Effector memory CD8-positive, alpha-beta T cell (primary cell): Measurements from ENCODE around the gene ATG9A.

Experiments used
- ATAC-seq: fragments of 150-1000 bp; cut with Tn5 transposase; replicated peaks from 2 replicates; pipeline ENCODE4 v1.10.0; 2021; ENCODE audit warnings: mild to moderate bottlenecking, moderate library complexity
- DNase-seq, 3 experiments: peaks; one replicate each; pipeline ENCODE4 v3.0.0; 2021
- H3K27ac Mint-ChIP-seq, 2 donors: one replicate each; pipeline ENCODE4 v1.8.0; 2022; ENCODE audit warnings: mild to moderate bottlenecking in 2 of 2, mixed read lengths in 2 of 2, moderate library complexity in 2 of 2
- H3K27me3 Mint-ChIP-seq, 2 donors: one replicate each; pipeline ENCODE4 v1.8.0; 2022; ENCODE audit warnings: mixed read lengths in 2 of 2
- H3K36me3 Mint-ChIP-seq: one replicate; pipeline ENCODE4 v1.8.0; 2022; ENCODE audit warnings: mild to moderate bottlenecking, moderate library complexity, mixed read lengths; ENCODE audit not compliant: insufficient read depth
- H3K4me1 Mint-ChIP-seq, 2 donors: one replicate each; pipeline ENCODE4 v1.8.0; 2022; ENCODE audit warnings: low read depth in 2 of 2, mixed read lengths in 2 of 2
- H3K4me3 Mint-ChIP-seq, 2 donors: one replicate each; pipeline ENCODE4 v1.8.0; 2022; ENCODE audit warnings: mild to moderate bottlenecking in 2 of 2, mixed read lengths in 2 of 2, moderate library complexity in 2 of 2
- H3K9me3 Mint-ChIP-seq, 2 donors: one replicate each; pipeline ENCODE4 v1.8.0; 2022; ENCODE audit warnings: mixed read lengths in 2 of 2

The ATG9A gene

DNA sequence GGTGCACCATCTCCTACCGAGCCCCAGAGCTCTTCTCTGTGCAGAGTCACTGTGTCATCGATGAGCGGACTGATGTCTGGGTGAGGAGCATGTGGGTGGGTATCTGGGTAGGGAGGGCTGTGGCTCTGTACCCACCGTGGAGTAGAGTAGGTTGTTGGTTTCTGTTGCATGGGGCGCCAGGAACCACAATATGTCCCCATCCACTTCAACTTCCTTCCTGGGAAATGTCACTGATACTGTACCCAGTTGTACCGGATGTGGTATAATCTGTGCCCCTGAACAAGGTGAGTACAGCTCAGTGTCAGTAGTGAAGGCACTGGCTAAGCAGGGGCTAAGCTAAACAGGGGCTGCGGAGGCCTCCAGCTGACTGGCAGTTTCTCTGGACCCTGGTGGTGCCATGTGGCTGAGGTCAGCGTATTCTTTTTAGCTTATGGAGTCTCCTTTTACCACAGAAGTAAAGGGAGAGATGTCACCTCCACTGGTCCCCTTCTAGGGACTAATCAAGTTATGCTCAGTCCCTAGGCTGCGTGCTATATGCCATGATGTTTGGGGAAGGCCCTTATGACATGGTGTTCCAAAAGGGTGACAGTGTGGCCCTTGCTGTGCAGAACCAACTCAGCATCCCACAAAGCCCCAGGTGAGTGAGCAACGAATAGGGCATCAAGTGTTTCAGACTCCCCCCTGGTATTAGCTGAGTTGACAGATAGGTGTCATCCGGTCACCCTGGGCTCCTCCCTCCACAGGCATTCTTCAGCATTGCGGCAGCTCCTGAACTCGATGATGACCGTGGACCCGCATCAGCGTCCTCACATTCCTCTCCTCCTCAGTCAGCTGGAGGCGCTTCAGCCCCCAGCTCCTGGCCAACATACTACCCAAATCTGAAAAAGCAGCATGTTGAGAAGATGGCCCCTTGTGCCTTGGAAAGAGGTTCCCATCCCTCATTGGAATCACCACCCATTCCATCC, 18.5 kb upstream of the ATG9A start:
- Mint-ChIP-seq H3K27me3 (no peaks in the 10 kb centered on the region), H3K27ac (peak overlapping the region; percentile 87 to 91), H3K9me3 (no peaks in the 10 kb centered on the region), H3K4me1 (peaks cover 71 to 81% of the 10 kb centered on the region in 2 donors), H3K36me3 (peaks cover 70% of the 10 kb centered on the region), H3K4me3 (peak overlapping the region; percentile 73 to 82)
- ATAC-seq: peak; percentile 75
- peak; percentile 60 to 65 (median 65) for DNase-seq

DNA sequence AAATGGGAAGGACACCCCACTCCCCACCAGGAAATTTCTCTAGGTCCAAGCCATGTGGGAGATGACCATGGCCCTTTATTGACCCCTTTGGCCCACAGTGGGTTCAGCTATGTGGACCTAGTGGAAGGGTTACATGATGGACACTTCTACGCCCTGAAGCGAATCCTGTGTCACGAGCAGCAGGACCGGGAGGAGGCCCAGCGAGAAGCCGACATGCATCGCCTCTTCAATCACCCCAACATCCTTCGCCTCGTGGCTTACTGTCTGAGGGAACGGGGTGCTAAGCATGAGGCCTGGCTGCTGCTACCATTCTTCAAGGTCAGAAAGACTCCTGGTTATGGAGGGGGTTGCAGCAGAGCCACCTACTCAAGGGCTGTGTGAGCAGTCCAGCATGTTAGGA, 17.1 kb upstream of the ATG9A start:
- Mint-ChIP-seq H3K4me1 (peaks cover 59 to 67% of the 10 kb centered on the region in 2 donors), H3K27ac (peak overlapping the region; percentile 87 to 91), H3K27me3 (no peaks in the 10 kb centered on the region), H3K9me3 (no peaks in the 10 kb centered on the region), H3K4me3 (peak overlapping the region; percentile 73 to 82), H3K36me3 (peaks cover 56% of the 10 kb centered on the region)
- ATAC-seq (no peak), DNase-seq (no peak)

DNA sequence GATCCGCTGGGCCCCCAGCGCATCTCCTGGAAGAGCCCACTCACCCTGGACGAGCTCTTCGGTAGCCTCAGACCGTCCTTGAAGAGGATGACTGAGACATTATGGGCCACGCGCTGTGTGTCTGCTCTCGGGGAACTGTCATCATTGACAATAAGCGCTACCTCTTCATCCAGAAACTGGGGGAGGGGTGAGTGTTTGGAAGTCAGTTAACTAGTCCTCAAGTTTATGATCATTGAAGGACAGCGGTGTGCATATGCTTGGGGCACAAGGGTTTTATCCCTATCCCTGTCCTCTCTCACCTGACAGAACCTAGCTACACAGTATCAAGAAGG, 16.4 kb upstream of the ATG9A start:
- ATAC-seq (no peak), DNase-seq (no peak)
- Mint-ChIP-seq H3K4me3 (peak overlapping the region; percentile 73 to 82), H3K4me1 (peaks cover 52 to 60% of the 10 kb centered on the region in 2 donors), H3K27ac (peak overlapping the region; percentile 87 to 97), H3K9me3 (no peaks in the 10 kb centered on the region), H3K27me3 (no peaks in the 10 kb centered on the region), H3K36me3 (peaks cover 51% of the 10 kb centered on the region)

DNA sequence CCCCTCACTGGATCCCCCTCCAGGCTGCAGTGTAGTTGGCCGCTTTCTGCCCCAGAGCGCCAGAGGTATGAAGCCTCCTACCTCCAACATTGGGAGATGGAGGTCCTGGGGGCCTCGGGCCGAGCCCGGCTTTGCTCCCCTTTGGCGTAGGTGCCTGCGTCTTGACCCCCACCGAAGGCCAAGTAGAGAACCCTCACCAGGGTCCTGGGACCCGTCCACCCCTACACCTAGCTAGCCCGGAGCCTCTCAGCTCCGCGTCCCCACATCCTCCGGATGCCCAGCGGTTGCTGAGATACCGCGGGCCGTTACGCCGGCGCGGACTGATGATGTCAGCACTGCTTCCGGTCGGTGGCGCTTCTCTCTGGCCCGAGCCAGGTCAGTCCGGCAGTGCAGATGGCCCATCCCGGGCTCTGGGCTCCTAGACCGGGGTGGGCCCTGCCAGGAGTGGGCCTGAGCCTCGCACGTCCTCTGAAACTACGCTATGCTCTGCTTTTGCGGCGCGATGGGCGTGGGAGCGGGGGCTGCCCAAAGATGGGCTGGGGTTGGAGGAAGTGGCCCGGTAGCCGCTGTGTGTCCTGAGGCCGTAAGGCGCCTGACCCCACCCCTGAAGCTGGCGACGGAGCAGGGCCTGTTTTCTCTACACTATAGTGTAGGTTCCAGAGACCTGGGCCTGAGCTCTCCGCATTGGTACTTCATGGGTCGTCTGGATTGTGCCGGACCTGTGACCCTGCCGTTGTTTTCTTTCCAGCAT, 15.9 kb upstream of the ATG9A start, which contains the start of the genes GLB1L and STK16:
GLB1L (minus strand) TSS at position 297 of the 751 bp plus-strand sequence. CDS start 1,871 bp downstream, outside the sequence.
STK16 (plus strand) TSS at position 332 of the 751 bp plus-strand sequence. CDS start 521 bp downstream, outside the sequence.
- Mint-ChIP-seq H3K36me3 (peaks cover 45% of the 10 kb centered on the region), H3K27ac (peak within 1 kb of the TSS; percentile 87 to 97), H3K27me3 (no peaks in the 10 kb centered on the region), H3K4me3 (peak within 1 kb of the TSS; percentile 73 to 82), H3K9me3 (no peaks in the 10 kb centered on the region), H3K4me1 (peaks cover 47 to 54% of the 10 kb centered on the region in 2 donors)
- ATAC-seq (peak; percentile 62), DNase-seq (peak; percentile 85 to 87 (median 86))

DNA sequence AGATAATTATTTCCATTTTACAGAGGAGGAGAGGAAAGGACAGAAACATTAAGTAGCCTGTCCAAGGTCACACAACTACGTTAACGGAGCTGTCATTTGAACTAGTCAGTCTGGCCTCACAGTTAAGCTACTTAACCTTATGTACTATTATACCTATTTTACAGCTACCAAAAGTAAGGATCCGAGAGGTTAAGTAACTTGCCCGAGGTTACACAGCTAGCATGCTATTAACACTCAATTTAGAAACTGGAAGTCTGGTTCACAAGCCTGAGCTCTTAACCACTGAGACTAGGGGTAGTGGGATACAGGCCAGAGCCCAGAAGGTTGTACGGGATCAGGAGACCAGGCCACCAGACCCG, 15.3 kb upstream of the ATG9A start:
- Mint-ChIP-seq H3K4me3 (peak overlapping the region; percentile 73 to 82), H3K27ac (peak overlapping the region; percentile 87 to 97), H3K4me1 (peaks cover 42 to 49% of the 10 kb centered on the region in 2 donors), H3K27me3 (no peaks in the 10 kb centered on the region), H3K36me3 (peaks cover 40% of the 10 kb centered on the region), H3K9me3 (no peaks in the 10 kb centered on the region)
- no peak for DNase-seq
- no peak for ATAC-seq

DNA sequence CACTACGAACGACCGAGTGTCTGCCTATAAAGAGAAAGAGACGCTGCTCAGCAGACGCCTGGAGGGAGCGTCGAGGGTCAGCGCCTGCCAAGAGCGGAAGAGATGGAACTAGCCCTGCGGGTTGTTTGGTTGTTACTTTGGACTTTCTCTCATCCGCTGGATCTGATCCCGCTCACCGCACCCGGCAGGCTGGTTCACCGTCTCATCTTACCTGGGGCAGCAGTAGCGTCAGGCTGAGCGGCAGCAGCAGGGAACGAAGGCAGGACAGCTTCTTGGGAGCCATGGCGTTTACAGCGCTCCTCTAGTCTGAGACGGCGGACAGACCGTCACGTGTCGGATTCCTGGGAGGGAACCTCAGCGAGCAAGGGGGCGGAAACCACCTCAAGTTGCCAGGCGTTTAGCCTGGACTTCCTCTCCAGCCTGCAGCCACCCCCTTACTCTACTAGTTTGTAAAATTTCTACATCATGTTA, 13.9 kb upstream of the ATG9A start:
- Mint-ChIP-seq H3K4me1 (peaks cover 27 to 36% of the 10 kb centered on the region in 2 donors), H3K36me3 (peaks cover 29% of the 10 kb centered on the region), H3K27ac (no peak overlapping the region), H3K4me3 (no peak overlapping the region), H3K9me3 (no peaks in the 10 kb centered on the region), H3K27me3 (no peaks in the 10 kb centered on the region)
- DNase-seq: no peak
- ATAC-seq: no peak

DNA sequence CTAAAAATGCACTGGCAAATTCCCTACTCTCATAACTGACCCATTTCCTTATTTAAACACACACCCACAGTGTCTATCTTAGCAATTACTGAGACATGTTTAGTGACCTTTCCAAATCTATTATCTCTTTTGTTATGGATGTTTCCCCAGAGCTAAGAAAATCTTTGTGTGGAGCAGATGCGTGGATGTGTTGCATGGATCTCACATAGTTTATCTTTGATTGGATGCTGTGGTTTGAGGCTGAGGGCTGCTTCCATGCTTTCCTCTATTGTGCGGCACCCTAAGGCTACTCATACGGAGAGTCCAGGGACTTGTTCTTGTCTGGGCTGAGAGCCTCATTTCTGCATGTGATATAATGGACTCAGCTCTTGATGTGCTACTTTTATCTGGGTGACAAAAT, 4.9 kb upstream of the ATG9A start:
- peak overlapping the region in 1 of 2 donors; percentile 70 for H3K27ac Mint-ChIP-seq
- no peaks in the 10 kb centered on the region for H3K9me3 Mint-ChIP-seq

DNA sequence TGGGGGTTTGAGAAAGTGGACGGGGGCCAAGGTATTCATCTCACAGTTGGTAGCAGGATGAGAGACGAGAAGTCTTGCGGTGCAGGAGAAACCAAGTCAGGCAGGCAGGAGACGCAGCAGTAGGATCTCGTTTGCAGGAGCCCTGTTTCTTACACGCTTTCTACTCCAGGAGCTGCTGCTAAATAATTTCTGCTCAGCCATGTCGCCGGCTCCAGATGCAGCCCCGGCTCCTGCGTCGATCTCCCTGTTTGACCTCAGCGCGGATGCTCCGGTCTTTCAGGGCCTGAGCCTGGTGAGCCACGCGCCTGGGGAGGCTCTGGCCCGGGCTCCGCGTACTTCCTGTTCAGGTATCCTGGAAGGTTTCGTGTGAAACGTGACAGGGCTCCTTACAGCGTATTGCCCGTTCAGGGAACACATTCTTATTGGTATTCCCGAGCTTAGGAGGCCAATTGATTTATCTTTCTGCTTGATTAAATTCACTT, 664 bp upstream of the ATG9A start:
- H3K4me1 Mint-ChIP-seq: peaks cover 42 to 49% of the 10 kb centered on the region in 2 donors

More for the DNA sequence above, 4.9 kb upstream of the ATG9A start:
- ATAC-seq (no peak), DNase-seq (no peak)
- H3K4me3 Mint-ChIP-seq: no peak overlapping the region
- peaks cover 22 to 31% of the 10 kb centered on the region in 2 donors for H3K4me1 Mint-ChIP-seq
- H3K36me3 Mint-ChIP-seq: peaks cover 44% of the 10 kb centered on the region
- no peaks in the 10 kb centered on the region for H3K27me3 Mint-ChIP-seq

DNA sequence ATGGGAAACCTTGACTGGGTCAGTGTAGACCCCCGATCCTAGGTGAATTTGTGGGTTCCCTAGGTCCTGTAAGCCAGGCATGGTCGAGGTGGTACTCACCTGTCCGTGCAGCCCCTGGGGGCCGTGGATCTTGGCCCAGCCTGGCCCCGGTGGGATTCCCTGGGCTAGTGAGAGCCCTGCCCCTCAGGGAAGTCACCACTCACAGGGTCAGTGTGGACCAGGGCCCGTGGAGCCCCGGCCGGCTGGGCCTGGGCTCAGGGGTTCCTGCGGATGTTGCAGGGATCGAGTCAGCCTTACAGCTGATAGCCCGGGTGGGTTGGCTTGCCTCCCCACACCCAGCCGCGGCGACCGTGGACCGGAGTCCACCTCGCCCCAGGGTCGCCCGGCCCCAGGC, 528 bp downstream of the ATG9A start:
- H3K9me3 Mint-ChIP-seq: no peaks in the 10 kb centered on the region
- H3K27me3 Mint-ChIP-seq: no peaks in the 10 kb centered on the region
- H3K27ac Mint-ChIP-seq: peak overlapping the region; percentile 96 to 97
- peaks cover 46% of the 10 kb centered on the region for H3K36me3 Mint-ChIP-seq
- peak in 1 of 3 experiments; percentile 17 for DNase-seq
- H3K4me1 Mint-ChIP-seq: peaks cover 42 to 47% of the 10 kb centered on the region in 2 donors
- peak overlapping the region; percentile 98 to 99 for H3K4me3 Mint-ChIP-seq
- no peak for ATAC-seq

More for the DNA sequence above, 664 bp upstream of the ATG9A start:
- peaks cover 41% of the 10 kb centered on the region for H3K36me3 Mint-ChIP-seq
- DNase-seq (no peak), ATAC-seq (peak; percentile 5)
- H3K27ac Mint-ChIP-seq: peak overlapping the region; percentile 96 to 97
- no peaks in the 10 kb centered on the region for H3K27me3 Mint-ChIP-seq
- no peaks in the 10 kb centered on the region for H3K9me3 Mint-ChIP-seq
- peak overlapping the region; percentile 98 to 99 for H3K4me3 Mint-ChIP-seq

DNA sequence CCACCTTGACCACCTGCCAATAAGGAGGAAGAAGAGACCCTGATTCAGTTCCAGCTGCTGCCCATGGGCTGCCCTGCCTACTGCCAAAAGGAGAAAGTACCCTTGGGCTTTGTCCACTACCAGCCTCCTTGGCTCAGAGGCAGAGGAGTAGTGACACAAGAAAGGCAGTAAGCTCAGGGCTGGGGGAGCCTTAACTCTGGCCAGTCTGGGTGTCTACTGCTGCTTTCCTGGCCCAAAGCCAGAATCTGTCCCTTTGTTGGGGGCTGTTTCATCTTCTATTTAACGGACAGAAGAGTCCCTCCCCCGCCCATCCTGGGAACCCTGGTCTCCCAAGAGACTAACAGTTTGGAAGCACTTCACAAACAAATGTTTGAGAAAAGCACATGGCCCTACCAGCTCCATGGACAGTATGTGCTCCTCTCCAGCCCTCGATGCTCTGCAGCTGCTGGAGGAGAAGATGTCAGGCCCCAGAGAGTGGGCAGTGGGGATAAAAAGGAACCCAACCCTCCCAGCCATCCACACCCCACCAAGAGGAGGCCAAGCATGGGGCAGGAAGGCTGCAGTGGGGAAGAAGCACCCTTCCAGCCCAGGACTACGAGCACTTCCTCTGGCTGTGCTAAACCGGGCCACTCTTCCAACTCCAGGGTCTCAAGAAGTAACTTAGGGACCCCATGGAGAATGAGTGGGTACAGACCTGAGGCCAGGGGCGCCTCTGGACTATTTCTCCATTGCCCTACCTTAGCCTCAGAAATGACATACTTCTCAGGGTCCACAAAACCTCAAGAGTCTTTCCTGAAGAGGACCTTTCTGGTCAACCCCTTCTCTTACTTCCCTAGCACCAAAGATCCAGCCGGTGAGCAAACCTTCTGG, 1.2 kb downstream of the ATG9A start:
- Mint-ChIP-seq H3K27ac (peak overlapping the region; percentile 58 to 97), H3K4me3 (peak overlapping the region; percentile 98 to 99), H3K36me3 (peaks cover 46% of the 10 kb centered on the region), H3K27me3 (no peaks in the 10 kb centered on the region), H3K4me1 (peaks cover 39 to 47% of the 10 kb centered on the region in 2 donors), H3K9me3 (no peaks in the 10 kb centered on the region)
- no peak for ATAC-seq
- no peak for DNase-seq

DNA sequence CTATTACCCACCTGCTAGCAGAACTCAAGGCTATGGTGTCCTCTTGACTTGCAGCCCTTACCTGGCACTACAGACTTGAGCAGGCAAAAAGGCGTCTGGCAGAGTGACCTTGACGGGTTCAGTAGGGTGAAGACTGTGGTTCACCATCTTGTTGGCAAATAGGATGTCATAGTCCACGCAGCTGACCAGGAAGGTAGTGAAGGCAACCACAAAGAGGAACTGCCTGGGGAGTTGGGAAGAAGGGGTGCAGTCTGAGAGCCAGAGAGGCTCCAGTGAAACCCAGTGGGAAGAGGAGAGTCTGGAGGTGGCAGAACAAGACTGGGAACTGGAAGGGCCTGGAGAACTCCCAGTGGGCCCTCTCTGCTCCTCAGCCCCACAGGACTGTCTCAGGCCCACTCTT, 4.1 kb downstream of the ATG9A start:
- H3K36me3 Mint-ChIP-seq: peaks cover 62% of the 10 kb centered on the region
- DNase-seq: no peak
- no peak overlapping the region for H3K27ac Mint-ChIP-seq
- H3K9me3 Mint-ChIP-seq: no peaks in the 10 kb centered on the region
- H3K4me3 Mint-ChIP-seq: no peak overlapping the region
- H3K4me1 Mint-ChIP-seq: peaks cover 32 to 39% of the 10 kb centered on the region in 2 donors
- no peak for ATAC-seq
- H3K27me3 Mint-ChIP-seq: no peaks in the 10 kb centered on the region

DNA sequence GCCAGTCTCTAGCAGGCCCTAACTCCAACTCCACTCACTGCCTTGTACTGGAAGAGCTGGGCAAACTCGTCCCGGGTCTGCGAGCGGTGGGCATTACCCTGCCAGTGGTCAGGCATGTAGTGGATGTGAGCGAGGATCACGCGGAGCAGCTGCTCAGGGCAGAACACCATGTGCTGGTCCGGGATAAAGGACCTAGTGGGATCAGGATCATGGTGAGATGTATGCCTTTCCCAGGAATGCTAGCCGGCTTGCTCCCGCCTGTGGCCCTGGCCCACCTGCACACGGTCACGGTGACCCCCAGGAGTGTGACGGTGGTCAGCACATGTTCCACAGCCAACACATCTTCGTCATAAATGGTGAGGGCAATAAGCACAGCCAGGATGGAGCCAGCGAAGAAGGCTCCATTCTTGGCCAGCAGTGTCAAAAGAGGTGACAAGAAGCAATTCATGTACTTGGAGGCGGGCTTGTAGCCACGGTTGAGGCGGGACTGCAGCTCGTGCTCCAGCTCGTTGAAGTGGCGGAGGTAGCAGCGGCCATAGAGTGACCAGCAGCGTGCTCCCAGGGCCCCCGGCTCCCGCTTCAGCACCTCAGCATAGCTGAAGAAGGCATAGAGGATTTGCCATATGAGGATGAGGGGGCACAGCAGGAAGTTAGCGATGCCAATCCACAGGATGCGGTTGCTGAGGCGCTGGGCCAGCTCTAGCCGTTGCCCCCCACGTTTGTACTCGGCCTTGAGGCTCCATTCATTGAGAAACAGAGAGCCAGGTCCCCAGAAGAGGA, 5.4 kb downstream of the ATG9A start:
- ATAC-seq (no peak), DNase-seq (no peak)
- H3K4me3 Mint-ChIP-seq: no peak overlapping the region
- no peaks in the 10 kb centered on the region for H3K27me3 Mint-ChIP-seq
- peaks cover 62% of the 10 kb centered on the region for H3K36me3 Mint-ChIP-seq
- peak overlapping the region in 1 of 2 donors; percentile 75 for H3K27ac Mint-ChIP-seq
- no peaks in the 10 kb centered on the region for H3K9me3 Mint-ChIP-seq
- peaks cover 24 to 32% of the 10 kb centered on the region in 2 donors for H3K4me1 Mint-ChIP-seq
